ENCODE measurements around the gene FAM168B.

Gene FAM168B

GRCh38 chr2:131023758-131024157 lies 69.5 kb downstream of the FAM168B start:
- no peak for TF ChIP-seq CREB1 (IDR thresholded peaks at IDR 0.05; ENCODE audit: low read depth)
- no peak for TF ChIP-seq NFIC (IDR thresholded peaks at IDR 0.05)
- TF ChIP-seq TEAD4 (IDR thresholded peaks at IDR 0.05): no peak
- TF ChIP-seq MAX (IDR thresholded peaks at IDR 0.05): no peak
- TF ChIP-seq EP300 (IDR thresholded peaks at IDR 0.05; ENCODE audit: borderline replicate concordance): no peak
- TF ChIP-seq RAD21 (IDR thresholded peaks at IDR 0.05; ENCODE audit: low read depth): no peak
- no peak for TF ChIP-seq TCF12 (IDR thresholded peaks at IDR 0.05; ENCODE audit: low read depth)
- TF ChIP-seq CEBPB (IDR thresholded peaks at IDR 0.05): no peak
- no peak for TF ChIP-seq REST (IDR thresholded peaks at IDR 0.05; ENCODE audit: low read depth)
- TF ChIP-seq USF1 (IDR thresholded peaks at IDR 0.05): no peak
- TF ChIP-seq YY1 (IDR thresholded peaks at IDR 0.05; ENCODE audit: low read depth): no peak
- TF ChIP-seq TAF1 (IDR thresholded peaks at IDR 0.05; ENCODE audit: low read depth): no peak
- no peak for TF ChIP-seq EGR1 (IDR thresholded peaks at IDR 0.05)
- no peak for TF ChIP-seq ZBTB7A (IDR thresholded peaks at IDR 0.05; ENCODE audit: low read depth)
- TF ChIP-seq FOXM1 (IDR thresholded peaks at IDR 0.05; ENCODE audit: borderline replicate concordance, low read depth): no peak

- TF ChIP-seq TEAD4 (IDR thresholded peaks at IDR 0.05) (no peak), REST (IDR thresholded peaks at IDR 0.05; ENCODE audit: low read depth) (no peak), EP300 (IDR thresholded peaks at IDR 0.05; ENCODE audit: borderline replicate concordance) (no peak), YY1 (IDR thresholded peaks at IDR 0.05; ENCODE audit: low read depth) (no peak), TCF12 (IDR thresholded peaks at IDR 0.05; ENCODE audit: low read depth) (no peak), NFIC (IDR thresholded peaks at IDR 0.05) (no peak), MAX (IDR thresholded peaks at IDR 0.05) (no peak), EGR1 (IDR thresholded peaks at IDR 0.05) (no peak), RAD21 (IDR thresholded peaks at IDR 0.05; ENCODE audit: low read depth) (no peak), USF1 (IDR thresholded peaks at IDR 0.05) (no peak), TAF1 (IDR thresholded peaks at IDR 0.05; ENCODE audit: low read depth) (no peak), CREB1 (IDR thresholded peaks at IDR 0.05; ENCODE audit: low read depth) (no peak), FOXM1 (IDR thresholded peaks at IDR 0.05; ENCODE audit: borderline replicate concordance, low read depth) (no peak), CEBPB (IDR thresholded peaks at IDR 0.05) (no peak)
These were observed 70.5 kb downstream of the FAM168B start for GRCh38 chr2:131022731-131023130.

GRCh38 chr2:131016826-131017741 lies 76.2 kb downstream of the FAM168B start:
- no peak for TF ChIP-seq YY1 (IDR thresholded peaks at IDR 0.05; ENCODE audit: low read depth)
- TF ChIP-seq RAD21 (IDR thresholded peaks at IDR 0.05; ENCODE audit: low read depth): no peak
- no peak for TF ChIP-seq CREB1 (IDR thresholded peaks at IDR 0.05; ENCODE audit: low read depth)
- TF ChIP-seq EP300 (IDR thresholded peaks at IDR 0.05; ENCODE audit: borderline replicate concordance): no peak
- TF ChIP-seq TAF1 (IDR thresholded peaks at IDR 0.05; ENCODE audit: low read depth): no peak
- no peak for TF ChIP-seq TCF12 (IDR thresholded peaks at IDR 0.05; ENCODE audit: low read depth)
- TF ChIP-seq TEAD4 (IDR thresholded peaks at IDR 0.05): no peak
- TF ChIP-seq MAX (IDR thresholded peaks at IDR 0.05): no peak
- no peak for TF ChIP-seq EGR1 (IDR thresholded peaks at IDR 0.05)
- TF ChIP-seq REST (IDR thresholded peaks at IDR 0.05; ENCODE audit: low read depth): no peak
- TF ChIP-seq CEBPB (IDR thresholded peaks at IDR 0.05): no peak
- TF ChIP-seq ZBTB7A (IDR thresholded peaks at IDR 0.05; ENCODE audit: low read depth): no peak
- no peak for TF ChIP-seq NFIC (IDR thresholded peaks at IDR 0.05)
- TF ChIP-seq FOXM1 (IDR thresholded peaks at IDR 0.05; ENCODE audit: borderline replicate concordance, low read depth): no peak
- TF ChIP-seq USF1 (IDR thresholded peaks at IDR 0.05): no peak

All from Ishikawa (cell line).